ENCODE results near the gene RPL37A.

RPL37A gene

GRCh38 chr2:216505133-216506106, 6.8 kb downstream of the RPL37A start:
- no peaks in the 10 kb centered on the region for H3K9me3 ChIP-seq (ENCODE audit: insufficient read depth, low read length)
- H3K27me3 ChIP-seq (ENCODE audit: low read depth, low read length), result no peaks in the 10 kb centered on the region
- TF ChIP-seq EZH2phosphoT487 (IDR thresholded peaks at IDR 0.05; ENCODE audit: low read depth) (no peak), CTCF (IDR thresholded peaks at IDR 0.05; ENCODE audit: low read depth, low read length) (no peak)
- H3K27ac ChIP-seq (ENCODE audit: low read length), result no peak overlapping the region
- no peak overlapping the region for H3K4me2 ChIP-seq (ENCODE audit: low read length)
- H3K4me3 ChIP-seq (ENCODE audit: low read length), result no peak overlapping the region
- H3K9ac ChIP-seq (ENCODE audit: low read length), result no peak overlapping the region
- H3K36me3 ChIP-seq (replicated peaks; ENCODE audit: low read depth, low read length), result peaks cover 55% of the 10 kb centered on the region
- H2AFZ ChIP-seq (ENCODE audit: low read depth, low read length), result no peak overlapping the region
- peaks cover 17% of the 10 kb centered on the region for H3K79me2 ChIP-seq (ENCODE audit: low read length)
- peaks cover 7% of the 10 kb centered on the region; the same call in 1 of the 2 replicates for H3K4me1 ChIP-seq (ENCODE audit: low read length)
- peaks cover 42% of the 10 kb centered on the region for H4K20me1 ChIP-seq (ENCODE audit: insufficient read depth, low read length)

GRCh38 chr2:216507220-216508160, 8.8 kb downstream of the RPL37A start:
- Histone ChIP-seq H3K27ac (ENCODE audit: low read length) (no peak overlapping the region), H4K20me1 (ENCODE audit: insufficient read depth, low read length) (peaks cover 23% of the 10 kb centered on the region)

GRCh38 chr2:216508229-216508628, 9.6 kb downstream of the RPL37A start:
- TF ChIP-seq CTCF (IDR thresholded peaks at IDR 0.05; ENCODE audit: low read depth, low read length) (no peak), EZH2phosphoT487 (IDR thresholded peaks at IDR 0.05; ENCODE audit: low read depth) (no peak)
- Histone ChIP-seq H3K9ac (ENCODE audit: low read length) (no peak overlapping the region), H3K27me3 (ENCODE audit: low read depth, low read length) (no peaks in the 10 kb centered on the region), H3K4me1 (ENCODE audit: low read length) (no peaks in the 10 kb centered on the region), H3K9me3 (ENCODE audit: insufficient read depth, low read length) (no peaks in the 10 kb centered on the region), H3K79me2 (ENCODE audit: low read length) (no peaks in the 10 kb centered on the region), H3K4me3 (ENCODE audit: low read length) (no peak overlapping the region), H3K36me3 (replicated peaks; ENCODE audit: low read depth, low read length) (peaks cover 30% of the 10 kb centered on the region), H3K4me2 (ENCODE audit: low read length) (no peak overlapping the region), H3K27ac (ENCODE audit: low read length) (no peak overlapping the region), H4K20me1 (ENCODE audit: insufficient read depth, low read length) (peaks cover 15% of the 10 kb centered on the region; the same call in 1 of the 2 replicates), H2AFZ (ENCODE audit: low read depth, low read length) (no peak overlapping the region)

More at GRCh38 chr2:216507220-216508160, 8.8 kb downstream of the RPL37A start:
- Histone ChIP-seq H3K4me1 (ENCODE audit: low read length) (no peaks in the 10 kb centered on the region), H3K4me3 (ENCODE audit: low read length) (no peak overlapping the region), H2AFZ (ENCODE audit: low read depth, low read length) (no peak overlapping the region), H3K9me3 (ENCODE audit: insufficient read depth, low read length) (no peaks in the 10 kb centered on the region), H3K27me3 (ENCODE audit: low read depth, low read length) (no peaks in the 10 kb centered on the region), H3K4me2 (ENCODE audit: low read length) (no peak overlapping the region), H3K9ac (ENCODE audit: low read length) (no peak overlapping the region), H3K36me3 (replicated peaks; ENCODE audit: low read depth, low read length) (peaks cover 38% of the 10 kb centered on the region), H3K79me2 (ENCODE audit: low read length) (no peaks in the 10 kb centered on the region)
- TF ChIP-seq CTCF (IDR thresholded peaks at IDR 0.05; ENCODE audit: low read depth, low read length) (no peak), EZH2phosphoT487 (IDR thresholded peaks at IDR 0.05; ENCODE audit: low read depth) (no peak)
